ENCODE results near the gene OR2T27. TPM values are rescaled to one million over a fixed set of nuclear protein-coding genes. Genes with fewer than 3 reads are reported as not detected.
"Not testable (repeated sequence)": the region's sequence is repeated elsewhere in the genome, so short reads cannot be mapped to it uniquely, and the experiment has no call there.

OR2T27 gene, protein sequence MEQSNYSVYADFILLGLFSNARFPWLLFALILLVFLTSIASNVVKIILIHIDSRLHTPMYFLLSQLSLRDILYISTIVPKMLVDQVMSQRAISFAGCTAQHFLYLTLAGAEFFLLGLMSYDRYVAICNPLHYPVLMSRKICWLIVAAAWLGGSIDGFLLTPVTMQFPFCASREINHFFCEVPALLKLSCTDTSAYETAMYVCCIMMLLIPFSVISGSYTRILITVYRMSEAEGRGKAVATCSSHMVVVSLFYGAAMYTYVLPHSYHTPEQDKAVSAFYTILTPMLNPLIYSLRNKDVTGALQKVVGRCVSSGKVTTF
- total RNA-seq = not detected

DNA sequence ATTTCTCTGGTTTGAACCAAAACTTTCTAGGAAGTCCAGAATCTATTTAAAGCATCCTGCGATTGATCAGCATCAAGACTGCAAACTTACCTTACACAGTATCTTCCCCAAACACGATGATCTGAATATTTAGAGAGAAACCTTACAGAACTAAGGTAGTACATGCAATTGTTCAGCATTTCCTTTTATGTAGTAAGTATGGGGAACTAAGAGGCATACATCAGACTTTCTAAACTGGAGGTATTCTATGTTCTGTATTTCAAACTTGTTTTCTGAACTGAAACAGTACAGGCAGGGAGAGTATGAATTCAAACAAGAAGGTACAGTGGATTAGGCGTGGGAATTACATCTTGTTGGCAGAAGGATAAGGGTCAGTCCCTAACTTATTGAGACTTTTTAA is at the start of gene OR2T27:
Gene OR2T27 (minus strand): TSS at position 175 of the 400 bp plus-strand sequence. CDS start 4,644 bp downstream, outside the sequence.
- H3K36me3 ChIP-seq; H3K4me3 ChIP-seq; H3K27ac ChIP-seq; H3K4me1 ChIP-seq; DNase-seq (ENCODE audit: extremely low spot score in 2 of 2); H3K27me3 ChIP-seq; intact Hi-C loops (cut with DNase I); H3K9me3 ChIP-seq: not testable (repeated sequence)

DNA sequence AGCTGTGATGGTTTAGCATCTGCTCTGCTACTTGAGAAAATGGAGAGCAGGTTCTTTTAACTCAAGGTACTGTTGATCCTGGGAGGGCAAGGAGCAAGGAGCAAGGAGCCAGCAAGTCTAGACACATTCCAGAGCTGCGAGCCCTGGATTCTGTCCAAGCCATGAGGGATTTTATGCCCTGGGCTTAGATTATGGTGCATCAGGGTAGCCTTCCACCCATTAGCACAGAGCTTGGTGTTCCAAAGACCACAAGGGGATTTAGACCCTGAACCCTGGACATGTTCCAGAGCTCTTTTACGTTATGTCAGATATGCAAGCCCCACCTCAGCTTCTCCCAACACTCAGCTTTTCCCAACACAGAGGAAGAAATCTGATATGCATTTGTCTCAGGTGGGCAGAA is 49.3 kb upstream of the OR2T27 start:
- Histone ChIP-seq H3K4me1 (no peaks in the 10 kb centered on the region), H3K4me3 (no peak overlapping the region), H3K27me3 (no peaks in the 10 kb centered on the region), H3K36me3 (no peaks in the 10 kb centered on the region), H3K9me3 (no peaks in the 10 kb centered on the region), H3K27ac (no peak overlapping the region)
- no peak for TF ChIP-seq POLR2A (IDR thresholded peaks at IDR 0.05)
- no peak for TF ChIP-seq POLR2AphosphoS5 (IDR thresholded peaks at IDR 0.05; ENCODE audit: insufficient read depth in 1 of 2, low read depth in 1 of 2)
- TF ChIP-seq, protein P1, sequence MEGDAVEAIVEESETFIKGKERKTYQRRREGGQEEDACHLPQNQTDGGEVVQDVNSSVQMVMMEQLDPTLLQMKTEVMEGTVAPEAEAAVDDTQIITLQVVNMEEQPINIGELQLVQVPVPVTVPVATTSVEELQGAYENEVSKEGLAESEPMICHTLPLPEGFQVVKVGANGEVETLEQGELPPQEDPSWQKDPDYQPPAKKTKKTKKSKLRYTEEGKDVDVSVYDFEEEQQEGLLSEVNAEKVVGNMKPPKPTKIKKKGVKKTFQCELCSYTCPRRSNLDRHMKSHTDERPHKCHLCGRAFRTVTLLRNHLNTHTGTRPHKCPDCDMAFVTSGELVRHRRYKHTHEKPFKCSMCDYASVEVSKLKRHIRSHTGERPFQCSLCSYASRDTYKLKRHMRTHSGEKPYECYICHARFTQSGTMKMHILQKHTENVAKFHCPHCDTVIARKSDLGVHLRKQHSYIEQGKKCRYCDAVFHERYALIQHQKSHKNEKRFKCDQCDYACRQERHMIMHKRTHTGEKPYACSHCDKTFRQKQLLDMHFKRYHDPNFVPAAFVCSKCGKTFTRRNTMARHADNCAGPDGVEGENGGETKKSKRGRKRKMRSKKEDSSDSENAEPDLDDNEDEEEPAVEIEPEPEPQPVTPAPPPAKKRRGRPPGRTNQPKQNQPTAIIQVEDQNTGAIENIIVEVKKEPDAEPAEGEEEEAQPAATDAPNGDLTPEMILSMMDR (IDR thresholded peaks at IDR 0.05) = no peak
- intact Hi-C loops (cut with DNase I) = no loop called here
- no peak for DNase-seq (ENCODE audit: extremely low spot score in 2 of 2)

DNA sequence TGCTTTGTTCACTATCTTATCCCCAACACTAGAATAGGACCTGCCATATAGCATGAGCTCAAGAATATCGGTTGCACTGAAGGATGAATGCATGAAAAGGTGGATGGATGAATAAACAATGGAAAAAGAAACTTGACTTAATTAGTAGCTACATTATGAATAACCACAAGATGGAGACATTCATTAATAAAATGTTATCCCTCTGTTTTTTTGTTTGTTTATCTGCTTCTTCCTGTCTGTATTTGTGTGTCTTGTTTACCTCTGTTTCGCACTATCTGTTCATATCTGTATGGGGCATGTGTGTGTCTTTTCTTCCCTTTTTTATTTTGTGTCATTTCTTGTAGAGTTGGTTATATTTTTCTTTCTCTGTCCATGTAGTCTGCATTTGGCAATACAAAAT is 48.3 kb upstream of the OR2T27 start:
- intact Hi-C loops (cut with DNase I) = no loop called here
- TF ChIP-seq POLR2AphosphoS5 (IDR thresholded peaks at IDR 0.05; ENCODE audit: insufficient read depth in 1 of 2, low read depth in 1 of 2) (no peak), POLR2A (IDR thresholded peaks at IDR 0.05) (no peak)
- TF ChIP-seq, protein P1 (IDR thresholded peaks at IDR 0.05) = no peak

DNA sequence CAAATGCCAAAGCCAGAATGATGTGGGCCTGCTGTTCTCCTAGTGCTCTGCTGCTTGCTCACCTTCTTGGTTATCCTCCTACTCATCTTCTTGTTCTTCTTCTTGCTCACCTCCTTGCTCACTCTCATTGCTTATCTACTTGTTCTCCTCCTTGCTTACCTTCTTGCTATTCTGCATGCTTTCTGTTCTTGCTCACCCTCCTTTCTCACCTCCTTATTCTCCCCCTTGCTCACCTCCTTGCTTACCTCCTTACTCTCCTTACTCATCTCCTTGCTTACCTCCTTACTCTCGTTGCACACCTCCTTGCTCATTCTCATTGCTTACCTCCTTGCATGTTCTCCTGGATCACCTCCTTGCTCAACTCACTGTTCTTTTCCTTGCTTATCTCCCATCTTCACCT is 47.4 kb upstream of the OR2T27 start, which contains the start of gene OR14I1:
Gene OR14I1 (minus strand): TSS at position 53 of the 400 bp plus-strand sequence.
- no peak for DNase-seq (ENCODE audit: extremely low spot score in 2 of 2)
- H3K4me3 ChIP-seq = no peak within 1 kb of the TSS
- H3K27me3 ChIP-seq = no peaks in the 10 kb centered on the region
- H3K27ac ChIP-seq = no peak within 1 kb of the TSS
- no peaks in the 10 kb centered on the region for H3K36me3 ChIP-seq
- no peaks in the 10 kb centered on the region for H3K9me3 ChIP-seq
- TF ChIP-seq, protein P1 (IDR thresholded peaks at IDR 0.05) = no peak
- TF ChIP-seq POLR2AphosphoS5 (IDR thresholded peaks at IDR 0.05; ENCODE audit: insufficient read depth in 1 of 2, low read depth in 1 of 2) (no peak), POLR2A (IDR thresholded peaks at IDR 0.05) (no peak)
- intact Hi-C loops (cut with DNase I) = no loop called here
- no peaks in the 10 kb centered on the region for H3K4me1 ChIP-seq

More for the DNA sequence above, 48.3 kb upstream of the OR2T27 start:
- Histone ChIP-seq H3K36me3 (no peaks in the 10 kb centered on the region), H3K27me3 (no peaks in the 10 kb centered on the region), H3K27ac (no peak overlapping the region), H3K4me3 (no peak overlapping the region), H3K4me1 (no peaks in the 10 kb centered on the region), H3K9me3 (no peaks in the 10 kb centered on the region)
- no peak for DNase-seq (ENCODE audit: extremely low spot score in 2 of 2)

DNA sequence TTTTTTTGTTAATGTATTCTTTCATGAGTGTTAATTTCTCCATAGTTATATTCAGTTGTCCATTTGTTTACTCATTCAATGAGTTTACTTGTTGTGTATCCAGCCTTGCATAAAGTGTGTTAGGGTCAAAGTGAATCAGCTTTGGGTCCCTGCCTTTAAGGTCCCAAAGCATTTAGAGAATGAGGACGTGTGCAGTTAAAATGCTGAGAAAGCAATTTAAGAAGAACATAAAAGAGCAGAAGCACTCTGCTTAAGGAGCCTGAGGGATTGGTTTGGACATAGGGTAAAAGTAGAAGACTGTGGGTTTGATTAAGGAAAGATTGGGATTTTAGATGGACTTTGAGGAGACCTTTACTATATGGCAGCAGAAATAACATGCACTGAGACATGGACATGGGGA is 43.8 kb upstream of the OR2T27 start:
- no peaks in the 10 kb centered on the region for H3K4me1 ChIP-seq
- no peak overlapping the region for H3K27ac ChIP-seq
- no peaks in the 10 kb centered on the region for H3K36me3 ChIP-seq
- no peak overlapping the region for H3K4me3 ChIP-seq
- H3K9me3 ChIP-seq = no peaks in the 10 kb centered on the region
- DNase-seq (ENCODE audit: extremely low spot score in 2 of 2) = no peak
- H3K27me3 ChIP-seq = no peaks in the 10 kb centered on the region
- intact Hi-C loops (cut with DNase I) = no loop called here
- TF ChIP-seq, protein P1 (IDR thresholded peaks at IDR 0.05) = no peak

Data from vagina (tissue), 2 donors.